ENCODE measurements around the gene C2orf69. TPM values are rescaled to one million over a fixed set of nuclear protein-coding genes. Genes with fewer than 3 reads are reported as not detected.

The C2orf69 gene
- total and polyA plus RNA-seq, 2 of the 8 experiments (the other 6 are each of a cell fraction or from before 2014, with no cell fraction given) = 3.9 to 32.0 TPM

- ChIA-PET CTCF (ENCODE audit: partially characterized antibody) (interaction anchor here (0.6 to 1.7 kb wide), 4 partner anchors 12 to 184 kb away, joined by 3 to 5 read pairs (median 4); no protein-coding TSS in a partner anchor), POLR2A (ENCODE audit: partially characterized antibody) (interaction anchor here (0.8 to 0.9 kb wide), 2 partner anchors 10 to 31 kb away, joined by 3 to 4 read pairs; no protein-coding TSS in a partner anchor)
- H4K5ac ChIP-seq (ENCODE audit: insufficient read length, low read depth, low read length) = no peak overlapping the region
- peaks cover 0 to 5% (median 0%) of the 10 kb centered on the region in 4 experiments; a peak in 3 of 7 replicates for H3K4me1 ChIP-seq (replicated peaks in 1 of 4; ENCODE audit: control insufficient read depth in 3 of 4, insufficient read depth in 4 of 4, low read length in 3 of 4)
- no peak overlapping the region for H3K14ac ChIP-seq (ENCODE audit: insufficient read length)
- H4K20me1 ChIP-seq (replicated peaks in 1 of 2; ENCODE audit: control insufficient read depth in 1 of 2, insufficient read depth in 2 of 2, low read length in 2 of 2) = peaks cover 7% of the 10 kb centered on the region in 2 experiments
- peaks cover 0 to 37% (median 3%) of the 10 kb centered on the region in 4 experiments; a peak in 5 of 8 replicates for H3K36me3 ChIP-seq (ENCODE audit: control insufficient read depth in 2 of 4, insufficient read depth in 4 of 4, low read length in 3 of 4)
- H3K23me2 ChIP-seq (ENCODE audit: low read depth, low read length) = no peaks in the 10 kb centered on the region
- H2AK5ac ChIP-seq (ENCODE audit: low read depth, low read length) = no peak overlapping the region
- H2BK20ac ChIP-seq (ENCODE audit: low read length) = no peak overlapping the region
- no peak overlapping the region for H3K4me3 ChIP-seq (ENCODE audit: extremely low read depth in 1 of 4, insufficient read depth in 2 of 4, low read depth in 3 of 4, low read length in 4 of 4)
- H3K23ac ChIP-seq (ENCODE audit: insufficient read length) = no peak overlapping the region
- no peak overlapping the region for H2BK5ac ChIP-seq (ENCODE audit: low read depth, low read length)
- no peak overlapping the region for H2AFZ ChIP-seq (ENCODE audit: low read length)
- H3K79me2 ChIP-seq (ENCODE audit: control insufficient read depth in 1 of 2, insufficient read depth in 2 of 2, low read length in 2 of 2) = peaks cover 6 to 77% of the 10 kb centered on the region in 2 experiments
- H2BK120ac ChIP-seq (replicated peaks; ENCODE audit: low read depth, low read length) = no peak overlapping the region
- H3K4ac ChIP-seq (replicated peaks; ENCODE audit: insufficient read length, low read depth, low read length) = no peak overlapping the region
- no peak for TF ChIP-seq SUZ12 (IDR thresholded peaks at IDR 0.05; ENCODE audit: low read length)
- no peak for TF ChIP-seq CHD2 (IDR thresholded peaks at IDR 0.05; ENCODE audit: low read length)
- no peak for TF ChIP-seq HDAC6 (IDR thresholded peaks at IDR 0.05; ENCODE audit: low read depth, low read length)
- no peak overlapping the region for H3K18ac ChIP-seq (ENCODE audit: extremely low read depth, low read length)
- no peaks in the 10 kb centered on the region for H3K9me3 ChIP-seq (ENCODE audit: insufficient read depth in 2 of 2, low read depth in 1 of 2, low read length in 1 of 2)
- no peaks in the 10 kb centered on the region for H3K27me3 ChIP-seq (replicated peaks in 1 of 4; ENCODE audit: control insufficient read depth in 3 of 4, extremely low read depth in 1 of 4, insufficient read depth in 3 of 4, low read length in 3 of 4)
- H3K56ac ChIP-seq (replicated peaks; ENCODE audit: insufficient read length, low read depth, low read length) = no peak overlapping the region
- H3K9ac ChIP-seq (replicated peaks in 1 of 4; ENCODE audit: extremely low read depth in 1 of 4, low read depth in 3 of 4, low read length in 3 of 4) = no peak overlapping the region
- no peak for FAIRE-seq
- no peak overlapping the region for H4K91ac ChIP-seq (replicated peaks; ENCODE audit: insufficient read length, low read length)
- H3K79me1 ChIP-seq (ENCODE audit: low read depth, low read length) = peaks cover 9% of the 10 kb centered on the region
- WGBS, 2 experiments (ENCODE audit: extremely low coverage in 1 of 2, insufficient coverage in 1 of 2, insufficient read length in 1 of 2, insufficient replicate concordance in 2 of 2, low coverage in 1 of 2, low lambda C conversion rate in 2 of 2, missing lambda C conversion rate in 1 of 2) = 73% methylated on average over 2 of the region's 2 CpGs; no CpG with 5 or more reads in 1 of the 2 experiments
- DNase-seq (ENCODE audit: low read depth in 1 of 2, low spot score in 2 of 2) = no peak
- H4K8ac ChIP-seq (ENCODE audit: extremely low read depth, insufficient read depth, low read length) = no peak overlapping the region
- no peak overlapping the region for H2BK12ac ChIP-seq (ENCODE audit: low read depth, low read length)
- H3K4me2 ChIP-seq (ENCODE audit: insufficient read depth in 1 of 2, low read depth in 2 of 2, low read length in 2 of 2) = no peak overlapping the region
- no peak overlapping the region for H3K27ac ChIP-seq (ENCODE audit: low read depth, low read length)
- no peak overlapping the region for H2BK15ac ChIP-seq (ENCODE audit: low read length)
Observed at GRCh38 chr2:199923924-199924323, 12.8 kb downstream of the C2orf69 start.

All from H1 (cell line).